Liver (tissue), 9 donors: Measurements from ENCODE around the gene WNT11. TPM values are rescaled to one million over a fixed set of nuclear protein-coding genes. Genes with fewer than 3 reads are reported as not detected.
A peak's percentile ranks its signal among the peaks of the same experiment; 100 is the strongest.

Experiments used
- DNase-seq: peaks from one replicate; pipeline ENCODE4 v3.0.0-alpha.2; 2017; ENCODE audit warnings: low spot score
- H3K27ac ChIP-seq, 2 donors: one replicate each; pipeline ENCODE4 v1.7.0; 2013; ENCODE audit warnings: inconsistent platforms in 2 of 2, low read length in 2 of 2, control low read depth in 1 of 2, low read depth in 1 of 2, mild to moderate bottlenecking in 1 of 2
- H3K27me3 ChIP-seq, 4 donors: one replicate each; pipeline versions ENCODE4 v1.6.1 to v1.7.0; 2013; ENCODE audit warnings: low read length in 3 of 4, inconsistent platforms in 1 of 4, mild to moderate bottlenecking in 1 of 4, moderate library complexity in 1 of 4; ENCODE audit not compliant: control insufficient read depth in 4 of 4, insufficient read depth in 4 of 4
- H3K36me3 ChIP-seq, 4 donors: one replicate each; pipeline versions ENCODE4 v1.6.1 to v1.7.0; 2013; ENCODE audit warnings: low read length in 3 of 4, mild to moderate bottlenecking in 3 of 4, low read depth in 1 of 4, moderate library complexity in 1 of 4; ENCODE audit not compliant: control insufficient read depth in 4 of 4, insufficient read depth in 3 of 4
- H3K4me1 ChIP-seq, 4 donors: one replicate each; pipeline versions ENCODE4 v1.6.1 to v1.7.0; 2013; ENCODE audit warnings: low read length in 3 of 4, mild to moderate bottlenecking in 3 of 4, moderate library complexity in 1 of 4; ENCODE audit not compliant: control insufficient read depth in 4 of 4, insufficient read depth in 4 of 4
- H3K4me3 ChIP-seq, 3 donors: one replicate each; pipeline versions ENCODE4 v1.6.1 to v1.7.0; 2013; ENCODE audit warnings: low read length in 3 of 3, control low read depth in 1 of 3, low read depth in 1 of 3, mild to moderate bottlenecking in 1 of 3
- H3K9ac ChIP-seq, 2 donors: one replicate each; pipeline ENCODE4 v1.7.0; 2013; ENCODE audit warnings: low read length in 2 of 2, mild to moderate bottlenecking in 2 of 2, moderate library complexity in 2 of 2, control low read depth in 1 of 2, low read depth in 1 of 2
- H3K9me3 ChIP-seq, 4 donors: one replicate each; pipeline versions ENCODE4 v1.6.1 to v1.7.0; 2013; ENCODE audit warnings: low read length in 3 of 4; ENCODE audit not compliant: control insufficient read depth in 4 of 4
- EGR1 ChIP-seq, 2 donors: IDR thresholded peaks; 2 replicates each; pipeline ENCODE4 v1.6.1; 2016 to 2018; ENCODE audit warnings: antibody characterized with exemption in 2 of 2, low read depth in 2 of 2
- FOXA1 ChIP-seq: IDR thresholded peaks from 2 replicates; pipeline ENCODE4 v1.6.1; 2016; ENCODE audit warnings: antibody characterized with exemption
- FOXA2 ChIP-seq: IDR thresholded peaks from 2 replicates; pipeline ENCODE4 v1.6.1; 2016; ENCODE audit warnings: antibody characterized with exemption
- HNF4A ChIP-seq, 2 donors: conservative IDR thresholded peaks; 2 replicates each; pipeline ENCODE4 v1.6.1; 2016; ENCODE audit warnings: antibody characterized with exemption in 2 of 2, mild to moderate bottlenecking in 2 of 2
- HNF4G ChIP-seq: IDR thresholded peaks from 2 replicates; pipeline ENCODE4 v1.6.1; 2016; ENCODE audit warnings: antibody characterized with exemption
- NR2F2 ChIP-seq: IDR thresholded peaks from 2 replicates; pipeline ENCODE4 v1.6.1; 2016; ENCODE audit warnings: antibody characterized with exemption
- RAD21 ChIP-seq, 2 donors: IDR thresholded peaks; 2 replicates each; pipeline ENCODE4 v1.6.1; 2016; ENCODE audit warnings: antibody characterized with exemption in 2 of 2, mild to moderate bottlenecking in 2 of 2
- REST ChIP-seq: IDR thresholded peaks from 2 replicates; pipeline ENCODE4 v1.6.1; 2016; ENCODE audit warnings: antibody characterized with exemption, mild to moderate bottlenecking
- RXRA ChIP-seq, 2 donors: IDR thresholded peaks; 2 replicates each; pipeline ENCODE4 v1.6.1; 2017 to 2018; ENCODE audit warnings: antibody characterized with exemption in 2 of 2, mild to moderate bottlenecking in 1 of 2
- SP1 ChIP-seq: IDR thresholded peaks from 2 replicates; pipeline ENCODE4 v1.6.1; 2018; ENCODE audit warnings: antibody characterized with exemption, mild to moderate bottlenecking
- TAF1 ChIP-seq: conservative IDR thresholded peaks from 2 replicates; pipeline ENCODE4 v1.6.1; 2016; ENCODE audit warnings: antibody characterized with exemption, mild to moderate bottlenecking
- YY1 ChIP-seq: IDR thresholded peaks from 2 replicates; pipeline ENCODE4 v1.6.1; 2016; ENCODE audit warnings: antibody characterized with exemption, mild to moderate bottlenecking
- ZBTB33 ChIP-seq: IDR thresholded peaks from 2 replicates; pipeline ENCODE4 v1.6.1; 2016; ENCODE audit warnings: antibody characterized with exemption
- WGBS: extraction: QIAGEN DNeasy Blood & Tissue Kit; methylation state at CpG from one replicate; pipeline ENCODE4 v1.1.7; 2013; 5-methylcytosine and 5-hydroxymethylcytosine counted together
- polyA plus RNA-seq, 2 donors: library from polyadenylated mRNA; stranded (reverse) in 1 of 2; unstranded in 1 of 2; fragments of 200-250 nt in 1 of 2; fragments of >200 nt in 1 of 2; fragmentation: Nextera tagmentation in 1 of 2; extraction: Ambion mirVana in 1 of 2; gene quantifications; one replicate each; pipeline versions ENCODE4 v1.2.1 to v1.2.3, GENCODE V29; 2013 to 2015
- total RNA-seq, 2 donors: library from RNA; depleted of rRNA; stranded (reverse); fragments of >200 nt; gene quantifications; one replicate each; pipeline ENCODE4 v1.2.3, GENCODE V29; 2014
- TF ChIP-seq, protein P1 (sequence below): IDR thresholded peaks from 2 replicates; pipeline ENCODE4 v1.6.1; 2016; ENCODE audit warnings: antibody characterized with exemption
- donor health status: healthy.
- donor health status: healthy.
- donor health status: healthy.
- donor health status: healthy.
- donor health status: healthy.

Gene WNT11
- total and polyA plus RNA-seq, 4 donors, result 1.1 to 4.8 (median 2.5) TPM

- no peaks in the 10 kb centered on the region for H3K27me3 ChIP-seq
- H3K9ac ChIP-seq, result no peak overlapping the region
- TF ChIP-seq RAD21 (IDR thresholded peaks at IDR 0.05) (no peak), EGR1 (IDR thresholded peaks at IDR 0.05; ENCODE audit: low read depth in 2 of 2) (no peak), HNF4G (no peak), SP1 (no peak), FOXA2 (no peak), FOXA1 (no peak), RXRA (IDR thresholded peaks at IDR 0.05) (no peak)
- H3K36me3 ChIP-seq, result no peaks in the 10 kb centered on the region
- DNase-seq, result no peak
- H3K4me1 ChIP-seq, result peaks cover 2 to 23% (median 11%) of the 10 kb centered on the region in 4 donors
- no peaks in the 10 kb centered on the region for H3K9me3 ChIP-seq
- H3K4me3 ChIP-seq, result no peak overlapping the region
- H3K27ac ChIP-seq, result no peak overlapping the region
- WGBS, result 86% methylated on average over 3 of the region's 3 CpGs
These were observed 20.3 kb upstream of the WNT11 start for GRCh38 chr11:76226626-76227025.

DNA sequence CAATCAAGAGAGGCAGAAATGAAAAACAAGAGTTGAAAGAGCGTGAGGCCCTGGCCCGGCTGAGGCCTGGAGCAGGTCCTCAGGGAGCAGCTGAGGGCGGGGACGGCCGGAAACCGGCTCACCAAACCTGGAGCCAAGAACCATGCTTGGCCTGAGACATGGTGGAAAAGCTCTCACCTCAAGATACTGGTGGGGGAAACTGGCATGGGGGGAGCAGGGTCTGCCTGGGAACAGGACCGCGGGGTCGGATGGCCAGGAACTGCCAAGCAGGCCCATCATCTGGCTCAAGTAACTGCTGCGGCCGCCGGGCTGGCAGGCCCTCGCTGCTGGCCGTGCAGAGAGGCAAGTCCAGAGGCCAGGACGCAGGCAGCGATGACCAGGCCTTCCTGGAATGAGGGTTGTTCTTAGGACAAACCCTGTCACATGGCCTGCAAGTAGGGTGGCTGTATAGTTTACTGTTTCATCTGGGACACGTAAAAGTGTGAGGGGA lies 18.9 kb upstream of the WNT11 start:
- Histone ChIP-seq H3K36me3 (no peaks in the 10 kb centered on the region), H3K4me3 (no peak overlapping the region), H3K4me1 (peaks cover 2 to 22% (median 11%) of the 10 kb centered on the region in 4 donors), H3K27ac (peak overlapping the region in 1 of 2 donors; percentile 1), H3K27me3 (no peaks in the 10 kb centered on the region), H3K9me3 (no peaks in the 10 kb centered on the region), H3K9ac (no peak overlapping the region)
- DNase-seq, result no peak
- 89% methylated on average over 17 of the region's 17 CpGs for WGBS
- TF ChIP-seq YY1 (no peak), REST (no peak), TAF1 (no peak), FOXA1 (no peak), HNF4G (no peak), EGR1 (IDR thresholded peaks at IDR 0.05; ENCODE audit: low read depth in 2 of 2) (no peak), HNF4A (conservative IDR thresholded peaks at IDR 0.05) (peak; percentile 33 to 38), NR2F2 (no peak), SP1 (peak; percentile 58), RAD21 (IDR thresholded peaks at IDR 0.05) (no peak), RXRA (IDR thresholded peaks at IDR 0.05) (peak in 1 of 2 donors; percentile 27)
- TF ChIP-seq, protein P1, sequence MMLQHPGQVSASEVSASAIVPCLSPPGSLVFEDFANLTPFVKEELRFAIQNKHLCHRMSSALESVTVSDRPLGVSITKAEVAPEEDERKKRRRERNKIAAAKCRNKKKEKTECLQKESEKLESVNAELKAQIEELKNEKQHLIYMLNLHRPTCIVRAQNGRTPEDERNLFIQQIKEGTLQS, result no peak

- H3K9ac ChIP-seq, result no peak overlapping the region
- WGBS, result 90% methylated on average over 10 of the region's 10 CpGs
- H3K4me1 ChIP-seq, result peaks cover 2 to 16% (median 11%) of the 10 kb centered on the region in 4 donors
- H3K4me3 ChIP-seq, result no peak overlapping the region
- no peaks in the 10 kb centered on the region for H3K9me3 ChIP-seq
- H3K27me3 ChIP-seq, result no peaks in the 10 kb centered on the region
- no peak for DNase-seq
- no peak overlapping the region for H3K27ac ChIP-seq
- TF ChIP-seq REST (no peak), NR2F2 (no peak), TAF1 (no peak), ZBTB33 (no peak), RXRA (IDR thresholded peaks at IDR 0.05) (no peak)
- H3K36me3 ChIP-seq, result no peaks in the 10 kb centered on the region
These were observed 18.3 kb upstream of the WNT11 start for GRCh38 chr11:76224461-76225121.
